Activated CD4-positive, alpha-beta T cell treated with anti-CD3 and anti-CD28 coated beads, Interleukin-2, amount 10 ng/mL, durations not matched to agents 7 days and 5 days (primary cell): Measurements from ENCODE around the gene CAMKK2. TPM values are rescaled to one million over a fixed set of nuclear protein-coding genes. Genes with fewer than 3 reads are reported as not detected.
"Not testable (repeated sequence)": the region's sequence is repeated elsewhere in the genome, so short reads cannot be mapped to it uniquely, and the experiment has no call there.

ENCODE experiments used
- CTCF ChIA-PET: fragments of 350-600 bp; sonication (Branson Sonifier 250); formaldehyde crosslinking; loops from one replicate; lab custom pipeline; 2021; ENCODE audit warnings: antibody characterized with exemption; lab: Charles Lee
- POLR2A ChIA-PET: fragments of 350-600 bp; sonication (Branson Sonifier 250); formaldehyde crosslinking; loops from one replicate; lab custom pipeline; 2021; ENCODE audit warnings: antibody characterized with exemption; lab: Charles Lee
- DNase-seq: peaks from one replicate; pipeline ENCODE4 v3.0.0-alpha.2; 2020
- H3K27ac Mint-ChIP-seq: one replicate; pipeline ENCODE4 v1.8.0; 2021; ENCODE audit warnings: mild to moderate bottlenecking, moderate library complexity, mixed read lengths
- H3K27me3 Mint-ChIP-seq: one replicate; pipeline ENCODE4 v1.8.0; 2021; ENCODE audit warnings: mixed read lengths
- H3K36me3 Mint-ChIP-seq: one replicate; pipeline ENCODE4 v1.8.0; 2021; ENCODE audit warnings: low read depth, mixed read lengths
- H3K4me1 Mint-ChIP-seq: one replicate; pipeline ENCODE4 v1.8.0; 2021; ENCODE audit warnings: mixed read lengths
- H3K4me3 Mint-ChIP-seq: one replicate; pipeline ENCODE4 v1.8.0; 2021; ENCODE audit warnings: mild to moderate bottlenecking, moderate library complexity, mixed read lengths
- H3K9me3 Mint-ChIP-seq: one replicate; pipeline ENCODE4 v1.8.0; 2021; ENCODE audit warnings: mixed read lengths
- total RNA-seq, 2 experiments: library from RNA; stranded (reverse); gene quantifications; one replicate each; pipeline ENCODE4 v1.2.3, GENCODE V29; 2021

The CAMKK2 gene
- total RNA-seq, 2 experiments from 2014 or later = 31.2 to 32.4 TPM

DNA sequence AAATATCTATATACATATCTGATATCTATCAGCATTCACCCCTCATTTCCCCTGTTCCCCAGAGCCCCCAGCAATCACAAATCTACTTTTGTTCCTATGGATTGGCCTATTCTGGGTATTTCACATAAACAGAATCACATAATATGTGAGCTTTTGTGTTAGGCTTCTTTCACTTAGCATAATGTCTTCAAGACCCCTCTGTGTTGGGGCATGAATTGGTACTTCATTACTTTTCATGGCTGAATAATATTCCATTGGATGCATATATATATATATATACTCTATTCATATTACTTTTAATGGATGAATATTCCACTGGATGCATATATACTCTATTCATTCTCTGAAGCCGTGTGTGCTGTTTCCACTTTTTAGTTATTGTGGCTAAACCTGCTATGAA lies 28.7 kb downstream of the CAMKK2 start:
- ChIA-PET CTCF (interaction anchor here (0.9 kb wide), 1 partner anchor 20 kb away, joined by 4 read pairs; no protein-coding TSS in a partner anchor), POLR2A (no interaction called here)
- no peaks in the 10 kb centered on the region for H3K9me3 Mint-ChIP-seq
- no peaks in the 10 kb centered on the region for H3K27me3 Mint-ChIP-seq
- peaks cover 32% of the 10 kb centered on the region for H3K36me3 Mint-ChIP-seq
- no peak overlapping the region for H3K27ac Mint-ChIP-seq
- no peak for DNase-seq
- peaks cover under 1% of the 10 kb centered on the region for H3K4me1 Mint-ChIP-seq
- H3K4me3 Mint-ChIP-seq = no peak overlapping the region

DNA sequence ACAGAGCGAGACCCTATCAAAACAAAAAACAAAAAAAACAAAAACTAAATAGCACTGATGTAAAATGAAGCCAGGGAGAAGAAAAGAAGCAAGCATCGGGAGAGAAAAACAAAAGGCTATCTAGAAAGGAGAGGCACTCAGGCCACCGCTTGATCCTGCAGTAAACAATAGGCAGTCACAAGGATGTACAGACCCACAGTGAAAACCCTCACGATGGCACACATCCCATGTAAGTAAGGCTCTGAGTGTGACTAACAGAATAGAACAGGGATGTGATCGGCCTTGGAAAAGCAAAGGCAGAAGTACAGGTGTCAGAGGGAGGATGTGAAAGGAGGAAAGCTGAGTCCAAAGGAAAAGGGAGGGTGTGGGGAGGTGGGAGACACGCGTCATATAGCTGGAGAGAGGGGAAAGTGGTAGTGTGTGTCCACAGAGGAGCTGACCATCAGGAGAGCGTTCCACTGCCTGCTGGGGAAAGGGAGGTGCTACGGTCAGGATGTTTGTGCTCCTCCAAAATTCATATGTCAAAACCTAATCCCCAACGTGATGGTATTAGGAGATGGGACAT lies 31.5 kb downstream of the CAMKK2 start:
- ChIA-PET CTCF (interaction anchor here (0.7 to 0.9 kb wide), 2 partner anchors 69 to 100 kb away, joined by 3 read pairs; no protein-coding TSS in a partner anchor), POLR2A (no interaction called here)
- H3K36me3 Mint-ChIP-seq = peaks cover 33% of the 10 kb centered on the region

DNA sequence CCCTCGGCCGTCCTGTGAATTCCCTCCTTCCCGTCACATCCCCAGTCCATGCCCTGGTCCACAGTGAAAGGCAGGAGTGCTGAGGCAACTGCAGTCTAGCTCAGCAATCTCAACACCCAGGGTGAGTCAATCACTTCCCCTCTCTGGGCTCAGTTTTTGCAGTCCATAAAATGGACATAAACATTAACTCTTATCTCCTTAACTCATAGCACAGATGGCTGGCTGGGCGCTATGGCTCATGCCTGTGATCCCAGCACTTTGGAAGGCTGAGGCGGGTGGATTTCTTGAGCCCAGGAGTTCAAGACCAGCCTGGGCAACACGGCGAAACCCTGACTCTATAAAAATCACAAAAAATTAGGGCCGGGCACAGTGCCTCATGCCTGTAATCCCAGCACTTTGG lies 32.4 kb downstream of the CAMKK2 start:
- peaks cover 31% of the 10 kb centered on the region for H3K36me3 Mint-ChIP-seq
- no peaks in the 10 kb centered on the region for H3K4me1 Mint-ChIP-seq
- no peak overlapping the region for H3K27ac Mint-ChIP-seq
- DNase-seq = no peak
- no peak overlapping the region for H3K4me3 Mint-ChIP-seq
- H3K27me3 Mint-ChIP-seq = no peaks in the 10 kb centered on the region
- POLR2A ChIA-PET = no interaction called here
- H3K9me3 Mint-ChIP-seq = no peaks in the 10 kb centered on the region
- CTCF ChIA-PET = no interaction called here

More for the DNA sequence above, 31.5 kb downstream of the CAMKK2 start:
- Mint-ChIP-seq H3K27ac (no peak overlapping the region), H3K4me1 (no peaks in the 10 kb centered on the region), H3K4me3 (no peak overlapping the region), H3K27me3 (no peaks in the 10 kb centered on the region), H3K9me3 (no peaks in the 10 kb centered on the region)
- DNase-seq = no peak

DNA sequence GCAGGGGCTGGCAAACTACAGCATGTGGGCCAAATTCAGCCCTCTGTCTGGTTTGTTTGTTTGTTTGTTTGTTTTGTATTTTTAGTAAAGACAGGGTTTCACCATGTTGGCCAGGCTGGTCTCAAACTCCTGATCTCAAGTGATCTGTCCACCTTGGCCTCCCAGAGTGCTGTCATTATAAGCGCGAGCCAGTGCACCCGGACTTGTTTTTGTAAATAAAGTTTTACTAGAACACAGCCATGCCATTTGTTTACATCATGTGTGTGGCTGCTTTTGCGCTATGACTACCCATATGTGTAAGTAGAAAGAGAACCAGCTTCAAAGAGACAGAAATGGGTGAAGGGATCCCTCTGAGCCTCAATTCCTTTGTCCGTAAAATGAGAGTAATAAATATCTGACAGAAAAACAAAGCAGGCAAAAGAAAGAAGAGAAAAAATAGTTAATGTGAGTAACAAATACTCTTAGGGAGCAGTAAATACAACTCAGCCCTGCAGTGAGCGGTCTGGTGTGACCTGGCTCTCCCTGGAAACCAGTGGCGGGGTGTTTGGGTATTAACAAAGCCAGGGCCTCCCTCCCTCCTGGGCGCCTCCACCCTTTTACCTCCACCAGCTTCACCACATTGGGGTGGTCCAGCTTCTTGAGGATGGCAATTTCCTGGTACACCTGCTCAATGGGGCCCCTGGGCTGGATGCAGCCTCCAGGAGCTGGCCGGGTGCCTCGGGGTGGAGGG lies 33.1 kb downstream of the CAMKK2 start:
- CTCF ChIA-PET = no interaction called here
- no peak overlapping the region for H3K27ac Mint-ChIP-seq

DNA sequence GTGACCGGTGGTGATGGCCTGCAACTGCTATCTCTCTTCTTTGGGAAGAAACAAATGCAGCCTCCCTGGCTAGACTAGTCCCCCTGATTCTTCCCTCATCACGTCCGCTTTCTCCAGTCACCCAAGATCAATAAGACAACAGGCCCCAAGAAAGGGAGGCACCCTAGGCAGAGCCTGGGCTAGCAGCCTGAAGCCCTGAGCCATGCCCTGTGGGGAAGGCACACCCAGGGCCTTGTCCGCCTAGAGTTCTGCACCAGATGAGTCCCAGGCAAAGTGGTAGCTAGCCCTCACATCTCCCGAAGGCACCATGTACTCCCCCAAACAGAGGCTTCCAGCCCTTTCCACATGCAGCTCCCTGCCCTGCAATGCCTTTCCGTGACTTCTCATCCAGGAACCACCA lies 35.1 kb downstream of the CAMKK2 start:
- H3K36me3 Mint-ChIP-seq = peaks cover 33% of the 10 kb centered on the region
- DNase-seq = no peak
- no peaks in the 10 kb centered on the region for H3K9me3 Mint-ChIP-seq
- no peak overlapping the region for H3K4me3 Mint-ChIP-seq
- CTCF ChIA-PET = no interaction called here
- peak overlapping the region; percentile 4 for H3K27ac Mint-ChIP-seq
- H3K4me1 Mint-ChIP-seq = no peaks in the 10 kb centered on the region
- POLR2A ChIA-PET = no interaction called here
- H3K27me3 Mint-ChIP-seq = no peaks in the 10 kb centered on the region

More for the DNA sequence above, 33.1 kb downstream of the CAMKK2 start:
- POLR2A ChIA-PET = no interaction called here
- no peak for DNase-seq
- H3K4me1 Mint-ChIP-seq = no peaks in the 10 kb centered on the region
- no peaks in the 10 kb centered on the region for H3K27me3 Mint-ChIP-seq
- H3K4me3 Mint-ChIP-seq = no peak overlapping the region
- H3K9me3 Mint-ChIP-seq = no peaks in the 10 kb centered on the region
- peaks cover 28% of the 10 kb centered on the region for H3K36me3 Mint-ChIP-seq

DNA sequence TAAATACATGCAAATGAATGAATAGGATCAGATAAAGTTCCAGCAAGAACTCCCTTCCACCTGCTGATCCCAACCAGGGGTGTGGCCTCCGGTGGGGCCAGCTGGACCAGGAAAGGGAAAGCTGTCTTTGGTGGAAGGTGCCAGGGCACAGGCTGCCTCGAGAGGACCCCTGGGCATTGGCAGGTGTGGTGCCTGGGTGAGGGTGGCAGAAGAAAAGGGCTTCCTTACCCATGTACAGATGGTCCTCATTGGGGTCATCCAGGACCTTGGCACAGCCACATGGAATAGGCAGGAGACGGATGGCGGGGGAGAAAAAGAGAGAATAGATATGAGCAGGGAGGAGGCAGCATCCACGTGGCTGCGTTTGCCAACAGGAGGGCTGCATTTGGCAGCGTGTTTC lies 36.4 kb downstream of the CAMKK2 start:
- Mint-ChIP-seq H3K4me3 (no peak overlapping the region), H3K27me3 (no peaks in the 10 kb centered on the region), H3K27ac (no peak overlapping the region), H3K9me3 (no peaks in the 10 kb centered on the region), H3K36me3 (peaks cover 36% of the 10 kb centered on the region), H3K4me1 (no peaks in the 10 kb centered on the region)
- CTCF ChIA-PET = interaction anchor here (2.9 kb wide), 1 partner anchor 11 kb away, joined by 8 read pairs; no protein-coding TSS in a partner anchor
- POLR2A ChIA-PET = no interaction called here
- DNase-seq = no peak

DNA sequence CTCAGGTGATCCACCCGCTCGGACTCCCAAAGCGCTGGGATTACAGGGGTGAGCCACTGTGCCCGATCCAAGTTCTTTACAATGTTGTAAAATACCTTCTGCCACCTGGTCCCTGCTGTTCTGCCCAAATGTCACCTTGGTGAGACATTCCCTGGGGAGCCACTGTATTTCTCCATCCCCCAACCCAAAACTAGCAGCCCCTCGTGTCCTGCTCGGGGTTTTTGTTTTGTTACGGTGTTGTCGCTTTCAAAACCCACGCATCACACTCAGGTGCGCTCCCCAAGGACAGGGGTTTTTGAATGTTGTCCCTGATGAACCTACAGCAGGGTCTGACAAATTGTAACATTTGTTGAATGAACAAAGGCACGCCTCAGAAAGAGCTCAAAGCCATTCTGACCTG lies 37.4 kb downstream of the CAMKK2 start:
- H3K4me3 Mint-ChIP-seq = no peak overlapping the region
- ChIA-PET POLR2A (no interaction called here), CTCF (interaction anchor here (1.4 to 2.9 kb wide), 3 partner anchors 10 to 18 kb away, joined by 3 to 8 read pairs (median 4); no protein-coding TSS in a partner anchor)
- no peaks in the 10 kb centered on the region for H3K27me3 Mint-ChIP-seq
- H3K36me3 Mint-ChIP-seq = peaks cover 40% of the 10 kb centered on the region
- no peaks in the 10 kb centered on the region for H3K9me3 Mint-ChIP-seq
- H3K27ac Mint-ChIP-seq = no peak overlapping the region
- H3K4me1 Mint-ChIP-seq = no peaks in the 10 kb centered on the region
- no peak for DNase-seq

DNA sequence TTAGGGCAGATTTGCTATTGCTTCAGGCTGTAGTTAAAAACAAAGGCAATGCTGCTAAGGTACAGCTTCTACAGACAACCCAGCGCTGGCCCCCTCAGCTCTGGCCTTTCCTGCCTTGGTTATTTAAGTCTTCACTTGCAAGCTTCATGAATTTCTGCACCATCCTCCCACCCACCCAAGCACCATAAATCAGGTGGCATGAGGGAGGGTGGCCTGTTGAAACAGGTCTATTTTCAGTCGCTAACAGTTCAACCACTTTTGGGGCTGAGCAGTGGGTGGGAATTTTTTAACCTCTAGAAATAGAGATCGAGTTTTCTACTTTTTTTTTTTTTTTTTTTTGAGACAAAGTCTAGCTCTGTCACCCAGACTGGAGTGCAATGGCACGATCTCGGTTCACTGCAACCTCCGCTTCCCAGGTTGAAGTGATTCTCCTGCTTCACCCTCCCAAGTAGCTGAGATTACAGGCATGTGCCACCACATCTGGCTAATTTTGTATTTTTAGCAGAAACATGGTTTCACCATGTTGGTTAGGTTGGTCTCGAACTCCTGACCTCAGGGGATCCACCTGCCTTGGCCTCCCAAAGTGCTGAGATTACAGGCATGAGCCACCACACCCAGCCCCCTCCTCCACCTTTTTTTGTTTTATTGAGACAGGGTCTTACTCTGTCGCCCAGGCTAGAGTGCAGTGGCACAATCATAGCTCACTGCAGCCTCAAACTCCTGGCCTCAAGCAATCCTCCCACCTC lies 38.6 kb downstream of the CAMKK2 start:
- H3K36me3 Mint-ChIP-seq = peaks cover 50% of the 10 kb centered on the region
- POLR2A ChIA-PET, H3K27ac Mint-ChIP-seq, H3K4me1 Mint-ChIP-seq, H3K9me3 Mint-ChIP-seq, H3K4me3 Mint-ChIP-seq, H3K27me3 Mint-ChIP-seq, DNase-seq: not testable (repeated sequence)
- CTCF ChIA-PET = interaction anchor here (0.6 to 2.9 kb wide), 5 partner anchors 9 to 1963 kb away, joined by 3 to 8 read pairs (median 4); no protein-coding TSS in a partner anchor

DNA sequence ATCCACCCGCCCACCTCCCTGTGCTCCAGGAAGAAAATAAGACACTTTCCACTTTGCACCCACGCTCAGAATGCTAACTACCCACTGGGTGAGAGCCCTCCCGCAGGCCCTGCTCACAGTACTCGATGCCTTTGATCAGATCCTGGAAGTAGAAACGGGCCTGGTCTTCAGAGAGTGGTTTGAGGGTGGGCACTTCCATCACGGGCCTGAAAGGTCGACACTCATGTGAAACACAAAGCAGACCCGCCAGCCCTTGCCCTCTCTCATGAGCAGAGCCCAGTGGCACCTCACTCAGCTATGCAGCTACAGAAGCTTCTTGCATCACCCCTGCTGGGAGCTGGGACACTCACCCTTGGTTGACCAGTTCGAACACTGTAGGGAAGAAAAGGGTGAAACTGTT lies 41.1 kb downstream of the CAMKK2 start:
- CTCF ChIA-PET = no interaction called here
- peaks cover 51% of the 10 kb centered on the region for H3K36me3 Mint-ChIP-seq
- POLR2A ChIA-PET = no interaction called here
- H3K4me3 Mint-ChIP-seq = no peak overlapping the region
- no peaks in the 10 kb centered on the region for H3K27me3 Mint-ChIP-seq
- H3K9me3 Mint-ChIP-seq = peaks cover 2% of the 10 kb centered on the region
- DNase-seq = no peak
- no peaks in the 10 kb centered on the region for H3K4me1 Mint-ChIP-seq
- H3K27ac Mint-ChIP-seq = no peak overlapping the region

DNA sequence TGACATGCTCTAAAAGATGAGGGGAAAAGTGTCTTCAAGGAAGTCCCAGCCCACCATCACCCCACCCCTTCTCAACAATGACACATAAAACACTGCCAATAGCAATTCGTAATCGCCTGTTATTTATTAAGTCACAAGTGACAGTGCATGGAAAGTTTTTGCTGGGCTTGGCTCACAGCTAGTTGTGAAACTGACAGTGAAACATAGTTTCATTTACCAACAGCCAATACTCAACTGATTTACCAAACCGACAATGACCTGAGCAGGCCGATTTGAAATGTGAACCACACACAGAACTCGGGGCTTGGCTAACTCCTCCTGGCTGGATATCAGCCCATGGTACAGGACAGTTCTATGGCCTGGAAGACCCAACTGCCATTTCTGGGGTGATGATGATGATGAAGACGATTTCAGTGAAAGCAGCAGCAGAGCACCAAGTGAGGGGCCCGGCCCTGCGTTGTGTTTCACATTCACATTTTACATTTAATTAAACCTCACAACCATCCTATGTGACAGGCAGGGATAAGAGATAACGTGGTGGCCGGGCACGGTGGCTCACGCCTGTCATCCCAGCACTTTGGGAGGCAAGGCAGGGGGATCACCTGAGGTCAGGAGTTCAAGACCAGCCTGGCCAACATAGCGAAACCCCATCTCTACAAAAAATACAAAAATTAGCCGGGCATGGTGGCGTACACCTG lies 42.7 kb downstream of the CAMKK2 start:
- CTCF ChIA-PET = interaction anchor here (0.7 kb wide), 1 partner anchor 35 kb away, joined by 3 read pairs; no protein-coding TSS in a partner anchor
- H3K36me3 Mint-ChIP-seq = peaks cover 46% of the 10 kb centered on the region

DNA sequence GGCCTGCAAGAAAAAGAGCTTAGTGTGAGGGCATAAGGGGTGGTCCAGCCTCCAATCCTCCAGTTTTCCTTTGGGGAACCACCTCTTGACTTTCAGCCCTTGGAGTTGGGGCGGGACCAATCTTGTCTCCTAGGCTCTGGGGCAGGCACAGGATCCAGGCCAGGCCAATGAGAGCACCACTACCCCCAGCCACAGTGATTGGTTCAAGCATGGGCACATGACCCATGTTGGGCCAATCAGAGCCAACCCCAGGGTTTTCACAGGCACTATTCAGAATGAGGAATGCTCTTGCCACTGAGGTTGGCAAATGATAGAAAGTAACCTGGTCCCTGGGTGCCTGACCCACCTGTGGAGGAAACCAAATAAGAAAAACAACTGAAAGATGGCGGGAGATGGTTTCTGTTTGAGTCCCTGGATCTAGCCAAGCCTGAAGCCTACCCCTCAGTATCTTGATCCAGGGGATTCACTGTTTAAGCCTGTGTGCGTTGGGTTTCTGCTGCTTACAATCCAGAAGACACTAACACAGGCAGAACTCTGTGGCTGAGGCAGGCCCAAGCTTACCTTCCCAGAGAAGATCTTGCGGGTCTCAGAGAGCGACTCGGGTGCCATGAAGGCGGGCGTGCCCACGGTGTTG lies 43.7 kb downstream of the CAMKK2 start:
- H3K4me3 Mint-ChIP-seq = no peak overlapping the region
- peaks cover 46% of the 10 kb centered on the region for H3K36me3 Mint-ChIP-seq
- peaks cover 2% of the 10 kb centered on the region for H3K9me3 Mint-ChIP-seq
- ChIA-PET POLR2A (no interaction called here), CTCF (interaction anchor here (0.6 to 1.0 kb wide), 3 partner anchors 13 to 795 kb away, joined by 3 to 4 read pairs (median 3); no protein-coding TSS in a partner anchor)
- no peaks in the 10 kb centered on the region for H3K4me1 Mint-ChIP-seq
- H3K27ac Mint-ChIP-seq = no peak overlapping the region
- no peak for DNase-seq
- H3K27me3 Mint-ChIP-seq = no peaks in the 10 kb centered on the region

More for the DNA sequence above, 42.7 kb downstream of the CAMKK2 start:
- no peak for DNase-seq
- Mint-ChIP-seq H3K9me3 (peaks cover 2% of the 10 kb centered on the region), H3K27me3 (no peaks in the 10 kb centered on the region), H3K27ac (no peak overlapping the region), H3K4me1 (no peaks in the 10 kb centered on the region), H3K4me3 (no peak overlapping the region)
- POLR2A ChIA-PET = no interaction called here

DNA sequence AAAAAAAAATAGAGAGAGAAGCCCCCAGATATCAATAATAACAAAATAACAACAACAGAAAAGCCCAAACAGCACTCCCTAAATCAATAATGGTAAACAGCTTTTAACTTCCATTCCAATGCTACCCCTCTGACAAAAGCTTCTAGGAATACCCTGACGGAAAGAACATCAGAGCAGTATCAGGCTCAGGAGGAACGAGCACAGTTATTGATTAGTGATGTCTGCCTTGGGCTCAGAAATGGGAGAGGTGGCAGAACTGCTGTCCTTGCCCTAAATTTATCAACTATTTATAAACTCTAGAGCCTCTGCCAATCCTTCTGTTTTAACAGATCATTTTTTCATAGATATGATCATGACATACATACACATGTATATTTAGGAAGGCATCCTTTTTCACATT lies 44.7 kb downstream of the CAMKK2 start:
- Mint-ChIP-seq H3K4me3 (no peak overlapping the region), H3K27ac (no peak overlapping the region), H3K4me1 (peaks cover 3% of the 10 kb centered on the region), H3K36me3 (peaks cover 51% of the 10 kb centered on the region), H3K9me3 (peaks cover 2% of the 10 kb centered on the region), H3K27me3 (no peaks in the 10 kb centered on the region)
- POLR2A ChIA-PET = no interaction called here
- CTCF ChIA-PET = interaction anchor here (1.0 kb wide), 1 partner anchor 12 kb away, joined by 3 read pairs; no protein-coding TSS in a partner anchor
- no peak for DNase-seq
